Lung (tissue), 12 donors: ENCODE results near the gene PUDP. TPM values are rescaled to one million over a fixed set of nuclear protein-coding genes. Genes with fewer than 3 reads are reported as not detected.
"Not testable (repeated sequence)": the region's sequence is repeated elsewhere in the genome, so short reads cannot be mapped to it uniquely, and the experiment has no call there.

Experiments
- ATAC-seq: fragments of 200-7000 bp; cut with Tn5 transposase; one replicate; pipeline ENCODE4 v1.9.1; 2020; ENCODE audit warnings: moderate number of reproducible peaks; ENCODE audit not compliant: insufficient read depth, low FRiP score
- DNase-seq, 3 donors: peaks; one replicate each; pipeline ENCODE4 v3.0.0-alpha.2; 2013 to 2017
- H3K27ac ChIP-seq, 2 donors: one replicate each; pipeline ENCODE4 v1.5.1; 2013; ENCODE audit warnings: mild to moderate bottlenecking in 2 of 2, moderate library complexity in 2 of 2, control low read depth in 1 of 2, inconsistent platforms in 1 of 2, low read depth in 1 of 2, low read length in 1 of 2
- H3K27me3 ChIP-seq, 3 donors: one replicate each; pipeline ENCODE4 v1.5.1; 2013; ENCODE audit warnings: low read length in 2 of 3; ENCODE audit not compliant: control insufficient read depth in 3 of 3, insufficient read depth in 3 of 3
- H3K36me3 ChIP-seq, 4 donors: one replicate each; pipeline ENCODE4 v1.5.1; 2013; ENCODE audit warnings: low read length in 4 of 4, mild to moderate bottlenecking in 1 of 4, moderate library complexity in 1 of 4; ENCODE audit not compliant: control insufficient read depth in 4 of 4, insufficient read depth in 4 of 4
- H3K4me1 ChIP-seq, 5 donors: one replicate each; pipeline ENCODE4 v1.5.1; 2013; ENCODE audit warnings: low read length in 5 of 5, mild to moderate bottlenecking in 2 of 5, moderate library complexity in 1 of 5; ENCODE audit not compliant: control insufficient read depth in 5 of 5, insufficient read depth in 5 of 5
- H3K4me3 ChIP-seq: one replicate; pipeline ENCODE4 v1.5.1; 2013; ENCODE audit warnings: mild to moderate bottlenecking, control low read depth, moderate library complexity
- H3K9ac ChIP-seq, 2 donors: one replicate each; pipeline ENCODE4 v1.5.1; 2013; ENCODE audit warnings: low read length in 2 of 2, control low read depth in 1 of 2; ENCODE audit not compliant: insufficient read depth in 1 of 2
- H3K9me3 ChIP-seq, 4 donors: one replicate each; pipeline ENCODE4 v1.5.1; 2013; ENCODE audit warnings: low read length in 3 of 4, mild to moderate bottlenecking in 1 of 4, moderate library complexity in 1 of 4; ENCODE audit not compliant: control insufficient read depth in 4 of 4, insufficient read depth in 3 of 4
- WGBS, 2 donors: extraction: QIAGEN DNeasy Blood & Tissue Kit; methylation state at CpG; one replicate each; pipeline ENCODE4 v1.1.7; 2013; 5-methylcytosine and 5-hydroxymethylcytosine counted together
- polyA plus RNA-seq, 2 donors: library from polyadenylated mRNA; stranded (reverse); fragments of 200-250 nt; gene quantifications; one replicate each; pipeline ENCODE4 v1.2.1, GENCODE V29; 2013
- total RNA-seq, 2 donors: library from RNA; depleted of rRNA in 1 of 2; stranded (reverse); fragments of >200 nt in 1 of 2; gene quantifications; one replicate each; pipeline ENCODE4 v1.2.1, GENCODE V29; 2014 to 2021
- TF ChIP-seq, protein P1 (sequence below): IDR thresholded peaks from 2 replicates; pipeline ENCODE4 v1.5.1; 2012; ENCODE audit warnings: mild to moderate bottlenecking; ENCODE audit errors: control extremely low read depth, extremely low read depth
- donor health status: control.
- donor health status: control.
- donor health status: Bipolar disorder and iron deficiency.
- donor health status: healthy.
- donor health status: DM: yes; HTN: yes; CAD: no.

The PUDP gene
- total and polyA plus RNA-seq, 4 donors = 12.1 to 24.5 (median 15.0) TPM

DNA sequence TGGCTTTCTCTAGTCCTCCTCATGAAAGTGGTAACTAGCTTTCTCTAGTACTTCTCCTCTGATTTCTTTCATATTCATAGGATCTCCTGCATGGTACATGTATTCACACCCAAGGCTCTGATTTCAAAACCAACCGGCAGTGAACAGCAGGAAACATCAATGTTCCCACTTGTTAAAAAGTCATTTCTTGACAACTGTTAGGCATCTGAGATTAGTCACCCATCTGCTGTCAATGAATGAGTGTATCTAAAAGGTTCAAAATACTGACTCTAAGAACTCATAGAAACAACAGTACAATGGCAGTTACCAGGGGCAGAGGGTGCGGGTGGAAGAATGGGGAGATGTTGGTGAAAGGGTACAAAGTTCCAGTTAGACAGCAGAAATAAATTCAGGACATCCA is 31.5 kb upstream of the PUDP start:
- Histone ChIP-seq H3K9ac (no peak overlapping the region), H3K9me3 (no peaks in the 10 kb centered on the region), H3K4me1 (no peaks in the 10 kb centered on the region), H3K27me3 (peaks cover 0 to 38% (median 16%) of the 10 kb centered on the region in 3 donors), H3K36me3 (no peaks in the 10 kb centered on the region), H3K27ac (no peak overlapping the region), H3K4me3 (no peak overlapping the region)
- ATAC-seq (no peak), DNase-seq (no peak)
- TF ChIP-seq, protein P1, sequence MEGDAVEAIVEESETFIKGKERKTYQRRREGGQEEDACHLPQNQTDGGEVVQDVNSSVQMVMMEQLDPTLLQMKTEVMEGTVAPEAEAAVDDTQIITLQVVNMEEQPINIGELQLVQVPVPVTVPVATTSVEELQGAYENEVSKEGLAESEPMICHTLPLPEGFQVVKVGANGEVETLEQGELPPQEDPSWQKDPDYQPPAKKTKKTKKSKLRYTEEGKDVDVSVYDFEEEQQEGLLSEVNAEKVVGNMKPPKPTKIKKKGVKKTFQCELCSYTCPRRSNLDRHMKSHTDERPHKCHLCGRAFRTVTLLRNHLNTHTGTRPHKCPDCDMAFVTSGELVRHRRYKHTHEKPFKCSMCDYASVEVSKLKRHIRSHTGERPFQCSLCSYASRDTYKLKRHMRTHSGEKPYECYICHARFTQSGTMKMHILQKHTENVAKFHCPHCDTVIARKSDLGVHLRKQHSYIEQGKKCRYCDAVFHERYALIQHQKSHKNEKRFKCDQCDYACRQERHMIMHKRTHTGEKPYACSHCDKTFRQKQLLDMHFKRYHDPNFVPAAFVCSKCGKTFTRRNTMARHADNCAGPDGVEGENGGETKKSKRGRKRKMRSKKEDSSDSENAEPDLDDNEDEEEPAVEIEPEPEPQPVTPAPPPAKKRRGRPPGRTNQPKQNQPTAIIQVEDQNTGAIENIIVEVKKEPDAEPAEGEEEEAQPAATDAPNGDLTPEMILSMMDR = no peak
- 86 to 90% methylated on average over 2 of the region's 2 CpGs for WGBS, 2 donors

DNA sequence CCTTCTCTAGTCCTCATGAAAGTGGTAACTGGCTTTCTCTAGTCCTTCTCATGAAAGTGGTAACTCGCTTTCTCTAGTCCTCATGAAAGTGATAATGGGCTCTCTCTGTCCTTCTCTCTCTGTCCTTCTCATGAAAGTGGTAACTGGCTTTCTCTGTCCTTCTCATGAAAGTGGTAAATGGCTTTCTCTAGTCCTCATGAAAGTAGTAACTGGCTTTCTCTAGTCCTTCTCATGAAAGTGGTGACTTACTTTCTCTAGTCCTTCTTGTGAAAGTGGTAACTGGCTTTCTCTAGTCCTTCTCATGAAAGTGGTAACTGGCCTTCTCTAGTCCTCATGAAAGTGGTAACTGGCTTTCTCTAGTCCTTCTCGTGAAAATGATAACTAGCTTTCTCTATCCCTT is 30.9 kb upstream of the PUDP start:
- not testable (repeated sequence) for H3K4me1 ChIP-seq, H3K36me3 ChIP-seq, ATAC-seq, H3K4me3 ChIP-seq, DNase-seq, H3K9me3 ChIP-seq, H3K27ac ChIP-seq, H3K9ac ChIP-seq
- peaks cover 0 to 41% (median 16%) of the 10 kb centered on the region in 3 donors for H3K27me3 ChIP-seq
- WGBS, 2 donors = 91 to 96% methylated on average over 2 of the region's 2 CpGs

DNA sequence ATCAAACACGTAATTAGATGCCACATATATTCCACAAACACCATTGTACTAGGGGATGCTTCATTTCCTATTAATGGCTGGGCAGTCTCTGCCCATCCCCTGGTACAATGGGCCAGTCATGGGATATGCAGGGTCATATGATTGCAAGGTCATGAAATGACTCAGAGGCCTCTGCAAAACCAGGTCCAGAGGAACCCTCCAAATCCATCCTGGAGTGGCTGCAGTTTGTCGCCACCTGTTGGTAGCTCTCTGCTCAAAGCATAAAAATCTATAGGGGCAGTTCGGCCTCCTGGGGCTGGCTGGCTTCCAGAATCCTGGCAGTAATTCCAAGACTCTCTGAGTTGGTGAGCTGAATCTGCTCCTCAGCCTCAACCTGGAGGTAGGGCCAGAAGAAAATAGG is 22.9 kb upstream of the PUDP start:
- H3K36me3 ChIP-seq = no peaks in the 10 kb centered on the region
- no peaks in the 10 kb centered on the region for H3K4me1 ChIP-seq
- no peak overlapping the region for H3K27ac ChIP-seq
- peaks cover 0 to 4% (median 2%) of the 10 kb centered on the region in 4 donors for H3K9me3 ChIP-seq
- H3K27me3 ChIP-seq = peaks cover 0 to 29% (median 17%) of the 10 kb centered on the region in 3 donors
- no peak overlapping the region for H3K4me3 ChIP-seq
- ATAC-seq (no peak), DNase-seq (no peak)
- 92 to 94% methylated on average over 3 of the region's 3 CpGs for WGBS, 2 donors
- H3K9ac ChIP-seq = no peak overlapping the region
- TF ChIP-seq, protein P1 = no peak

DNA sequence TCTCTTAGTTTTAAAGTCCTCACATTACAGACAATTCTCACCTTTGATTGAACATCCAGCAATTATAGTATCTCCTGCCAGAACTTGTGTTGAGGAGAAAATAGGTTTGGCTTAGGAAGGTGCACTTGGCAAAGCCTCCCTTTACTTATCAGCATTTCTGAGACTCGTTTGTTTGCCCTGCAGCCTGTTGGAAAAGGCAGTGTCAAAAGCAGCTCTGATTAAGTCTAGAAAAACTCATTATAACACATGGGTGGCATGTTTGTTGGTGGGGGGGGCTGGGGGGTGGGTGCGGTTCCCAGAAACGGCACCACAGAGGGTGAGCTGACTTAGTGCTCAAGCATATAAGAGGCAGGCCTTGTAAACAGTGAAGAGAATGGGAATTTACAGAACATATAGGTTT is 21.7 kb upstream of the PUDP start:
- Histone ChIP-seq H3K27me3 (peaks cover 0 to 26% (median 14%) of the 10 kb centered on the region in 3 donors), H3K9me3 (peaks cover 0 to 4% (median 2%) of the 10 kb centered on the region in 4 donors), H3K4me1 (no peaks in the 10 kb centered on the region), H3K4me3 (no peak overlapping the region), H3K36me3 (no peaks in the 10 kb centered on the region), H3K27ac (no peak overlapping the region), H3K9ac (no peak overlapping the region)
- TF ChIP-seq, protein P1 = no peak
- DNase-seq = no peak
- WGBS, 2 donors = 67 to 79% methylated on average over 3 of the region's 3 CpGs
- peak; percentile 55 for ATAC-seq
